ENCODE data around the gene UBE2S. TPM values are rescaled to one million over a fixed set of nuclear protein-coding genes. Genes with fewer than 3 reads are reported as not detected.
A peak's percentile ranks its signal among the peaks of the same experiment; 100 is the strongest.
"Not testable (repeated sequence)": the region's sequence is repeated elsewhere in the genome, so short reads cannot be mapped to it uniquely, and the experiment has no call there.

Gene UBE2S
- 272 and 464 TPM in 2 replicates for total RNA-seq (2014; rRNA removed; shearing (Covaris generic))

GRCh38 chr19:55407550-55407799 is at the start of gene UBE2S:
UBE2S (minus strand) TSS chr19:55407788; CDS start chr19:55407589, 199 bp downstream.
- DNase-seq (ENCODE audit: low spot score): not testable (repeated sequence)

GRCh38 chr19:55456347-55456746 is 48.8 kb upstream of the UBE2S start:
- DNase-seq (ENCODE audit: low spot score): no peak

- DNase-seq (ENCODE audit: low spot score): no peak
Measured at GRCh38 chr19:55455576-55456235, 48.1 kb upstream of the UBE2S start.

GRCh38 chr19:55454787-55455243 is 47.2 kb upstream of the UBE2S start:
- DNase-seq (ENCODE audit: low spot score): peak; percentile 39

GRCh38 chr19:55453511-55454260 is 46.1 kb upstream of the UBE2S start:
- no peak for DNase-seq (ENCODE audit: low spot score)

- DNase-seq (ENCODE audit: low spot score): no peak
Measured at GRCh38 chr19:55452749-55453346, 45.3 kb upstream of the UBE2S start.

GRCh38 chr19:55451965-55452748 is 44.6 kb upstream of the UBE2S start:
- no peak for DNase-seq (ENCODE audit: low spot score)

GRCh38 chr19:55451163-55451964 is 43.8 kb upstream of the UBE2S start:
- DNase-seq (ENCODE audit: low spot score): no peak

GRCh38 chr19:55449469-55449868 is 41.9 kb upstream of the UBE2S start:
- no peak for DNase-seq (ENCODE audit: low spot score)

- not testable (repeated sequence) for DNase-seq (ENCODE audit: low spot score)
Measured at GRCh38 chr19:55448175-55448490, 40.5 kb upstream of the UBE2S start.

- DNase-seq (ENCODE audit: low spot score): peak; percentile 67
Measured at GRCh38 chr19:55447421-55448174, 40.0 kb upstream of the UBE2S start.

- no peak for DNase-seq (ENCODE audit: low spot score)
Measured at GRCh38 chr19:55446060-55446459, 38.5 kb upstream of the UBE2S start.

- no peak for DNase-seq (ENCODE audit: low spot score)
Measured at GRCh38 chr19:55444646-55445045, 37.1 kb upstream of the UBE2S start.

GRCh38 chr19:55443824-55444480 is 36.4 kb upstream of the UBE2S start:
- DNase-seq (ENCODE audit: low spot score): no peak

GRCh38 chr19:55443045-55443823 is 35.6 kb upstream of the UBE2S start, which contains the start of gene SHISA7:
SHISA7 (minus strand) TSS chr19:55443300; CDS start chr19:55442863, 437 bp downstream.
- DNase-seq (ENCODE audit: low spot score): no peak

- no peak for DNase-seq (ENCODE audit: low spot score)
Measured at GRCh38 chr19:55442372-55442961, 34.9 kb upstream of the UBE2S start.

GRCh38 chr19:55441692-55442321 is 34.2 kb upstream of the UBE2S start:
- no peak for DNase-seq (ENCODE audit: low spot score)

GRCh38 chr19:55441319-55441691 is 33.7 kb upstream of the UBE2S start:
- DNase-seq (ENCODE audit: low spot score): no peak
